Measurements from ENCODE around the gene WASF1. TPM values are rescaled to one million over a fixed set of nuclear protein-coding genes. Genes with fewer than 3 reads are reported as not detected.
"Not testable (repeated sequence)": the region's sequence is repeated elsewhere in the genome, so short reads cannot be mapped to it uniquely, and the experiment has no call there.

WASF1 gene
- total RNA-seq, 1 experiment from 2014 or later: 26.2 TPM

DNA sequence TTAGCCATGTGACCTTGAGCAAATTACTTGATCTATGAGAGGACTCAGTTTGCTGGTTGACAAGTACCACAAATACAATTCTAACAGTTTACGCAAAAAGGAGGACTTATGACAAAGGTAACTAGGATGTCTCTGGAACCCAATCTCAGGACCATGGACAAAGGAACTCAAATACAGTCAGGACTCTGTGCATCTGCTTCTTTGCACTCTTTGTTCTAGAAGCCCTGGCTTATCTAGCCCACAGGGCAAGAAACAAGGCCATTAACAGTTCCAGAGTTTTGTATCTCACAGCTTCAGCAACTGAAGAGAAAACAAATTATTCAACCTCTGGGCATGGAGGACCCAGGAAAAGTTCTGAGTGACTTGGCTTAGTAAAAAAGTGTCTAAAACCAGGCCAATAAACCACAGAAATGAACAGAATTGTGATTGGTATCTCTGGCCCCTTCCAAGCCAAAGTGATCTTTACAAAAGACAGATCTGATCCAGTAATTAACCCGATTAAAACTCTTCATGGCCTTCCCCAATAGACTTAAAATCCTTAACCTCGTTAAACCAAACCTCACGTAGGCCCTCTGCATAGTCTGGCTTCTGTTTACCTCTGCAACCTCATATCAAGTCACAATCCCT is 5.9 kb downstream of the WASF1 start:
- peak; percentile 12 for DNase-seq (ENCODE audit: low read depth)

DNA sequence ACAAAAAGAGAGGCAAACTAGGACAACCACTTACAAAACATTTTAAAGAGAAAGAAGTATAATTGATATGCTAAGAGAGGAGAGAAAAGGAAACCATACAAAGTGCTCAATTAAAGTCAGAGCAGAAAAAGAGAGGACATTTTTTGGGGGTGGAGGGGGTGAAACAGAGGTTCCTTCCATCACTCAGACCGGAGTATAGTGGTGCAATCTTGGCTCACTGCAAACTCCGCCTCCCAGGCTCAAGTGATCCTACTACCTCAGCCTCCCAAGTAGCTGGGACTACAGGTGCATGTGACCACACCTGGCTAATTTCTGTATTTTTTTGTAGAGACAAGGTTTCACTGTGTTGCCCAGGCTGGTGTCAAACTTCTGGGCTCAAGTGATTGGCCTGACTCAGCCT is 9.4 kb downstream of the WASF1 start:
- no peak for DNase-seq (ENCODE audit: low read depth)

DNA sequence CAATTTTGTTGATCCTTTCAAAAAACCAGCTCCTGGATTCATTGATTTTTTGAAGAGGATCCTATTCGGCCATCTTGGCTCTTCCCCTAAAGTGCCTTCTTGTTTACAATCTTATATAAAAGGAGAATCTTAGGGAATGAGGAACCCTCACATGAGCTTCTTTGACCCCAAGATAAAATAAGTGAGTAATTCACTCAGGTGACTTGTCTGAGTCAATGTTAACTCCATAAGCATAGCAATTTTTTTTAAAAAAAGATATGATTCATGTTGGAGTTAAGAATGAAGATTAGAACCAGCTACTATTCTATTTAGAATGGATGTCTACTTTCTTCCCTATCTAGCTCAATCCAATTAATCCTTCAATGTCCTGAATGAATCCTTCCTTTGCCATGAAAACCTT is 21.0 kb downstream of the WASF1 start:
- DNase-seq (ENCODE audit: low read depth): no peak

DNA sequence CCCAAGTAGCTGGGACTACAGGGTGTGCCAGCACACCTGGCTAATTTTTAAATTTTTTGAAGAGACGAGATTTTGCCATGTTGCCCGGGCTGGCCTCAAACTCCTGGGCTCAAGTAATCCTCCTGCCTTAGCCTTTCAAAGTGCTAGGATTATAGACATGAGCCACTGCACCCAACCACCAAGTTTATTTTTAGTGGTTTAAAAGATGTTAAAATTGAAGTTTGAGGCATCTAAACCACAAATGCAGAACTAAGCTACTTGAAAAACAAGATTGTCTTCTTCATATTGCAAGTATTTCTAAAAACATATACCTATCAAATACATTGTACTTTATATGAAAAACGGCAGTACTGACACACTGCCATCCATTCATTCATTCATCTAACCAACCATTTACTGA is 31.6 kb downstream of the WASF1 start:
- DNase-seq (ENCODE audit: low read depth): no peak

DNA sequence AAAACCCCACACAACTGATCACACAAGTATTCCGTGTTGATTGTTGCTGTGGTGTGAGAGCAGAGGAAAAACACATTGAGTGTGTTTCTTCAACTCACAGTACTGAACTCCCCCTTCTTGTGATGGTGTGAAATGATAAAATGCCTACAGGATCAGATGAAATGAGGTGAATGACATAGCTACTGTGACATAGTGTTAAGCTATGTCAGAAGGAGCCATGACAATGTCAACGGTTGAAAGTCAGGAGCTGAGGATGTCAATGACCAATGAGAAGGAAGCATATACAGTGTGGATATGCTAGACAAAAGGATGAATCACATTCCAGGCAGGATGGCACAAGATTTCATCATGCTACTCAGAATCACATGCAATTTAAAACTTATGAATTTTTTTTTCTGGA is 38.8 kb downstream of the WASF1 start:
- DNase-seq (ENCODE audit: low read depth): peak; percentile 18

DNA sequence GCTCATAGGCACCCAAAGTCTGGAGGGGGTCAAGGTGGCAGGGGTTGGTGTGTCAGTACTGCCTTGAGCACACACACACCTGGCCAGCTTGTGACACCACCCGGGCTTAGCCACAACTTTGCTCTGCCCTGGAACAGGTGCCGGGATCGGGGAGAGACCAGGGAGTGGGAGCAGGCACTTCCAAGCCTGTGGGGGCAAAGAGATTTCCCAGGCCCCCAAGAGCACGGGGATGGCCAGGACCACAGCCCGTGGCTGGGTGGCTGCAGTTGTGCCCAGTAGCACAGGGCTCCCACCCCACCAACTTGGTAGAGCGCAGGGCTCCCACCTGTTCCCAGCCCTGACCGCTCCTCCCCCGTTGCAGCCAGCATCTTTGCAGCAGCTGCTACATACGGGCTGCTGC is 40.4 kb downstream of the WASF1 start:
- DNase-seq (ENCODE audit: low read depth): no peak

DNA sequence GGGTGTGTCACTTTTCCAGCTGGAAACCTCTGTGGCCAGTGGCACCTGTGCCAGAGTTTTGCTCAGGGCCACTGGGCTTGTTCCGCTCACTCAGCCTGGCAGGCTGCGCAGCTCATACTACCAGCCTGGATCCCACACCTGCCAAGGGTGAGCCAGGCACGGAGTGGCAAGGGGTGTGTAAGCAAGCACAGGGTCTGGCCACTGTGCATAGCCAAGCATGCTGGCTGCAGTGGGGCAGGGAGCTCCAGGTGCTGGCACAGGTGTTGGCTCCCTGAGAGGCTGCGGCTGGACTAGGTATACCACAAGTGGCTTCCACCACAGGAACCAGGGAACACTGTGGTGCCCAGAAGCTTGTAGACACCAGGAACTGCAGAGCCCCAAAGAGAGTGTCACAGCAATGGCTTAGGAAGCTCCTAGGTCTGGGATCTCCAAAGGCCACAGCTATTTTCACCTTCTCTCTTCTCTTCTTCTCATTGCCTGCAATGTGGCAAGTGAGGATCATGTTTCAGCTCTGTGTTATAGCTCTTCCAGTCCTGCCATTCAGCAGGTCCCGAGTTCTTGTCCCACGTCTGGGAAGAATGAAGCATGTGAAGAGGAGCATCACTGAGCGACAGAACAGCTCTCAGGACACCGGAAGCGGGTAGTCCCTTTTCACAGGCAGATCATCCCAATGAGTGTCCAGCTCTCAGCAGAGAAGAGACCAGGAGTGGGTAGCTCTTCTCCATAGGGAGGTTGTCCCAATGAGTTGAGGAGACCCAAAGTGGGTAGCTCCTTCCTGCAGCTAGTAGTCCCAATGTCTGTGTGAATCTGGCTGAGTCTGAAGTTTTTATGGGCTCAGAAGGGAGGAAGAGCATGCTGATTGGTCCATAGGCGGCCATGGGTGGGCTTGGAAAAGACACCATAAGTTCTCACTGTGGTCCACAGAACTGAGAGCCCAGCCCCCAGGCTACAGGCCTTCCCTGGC is 41.3 kb downstream of the WASF1 start:
- no peak for DNase-seq (ENCODE audit: low read depth)

DNA sequence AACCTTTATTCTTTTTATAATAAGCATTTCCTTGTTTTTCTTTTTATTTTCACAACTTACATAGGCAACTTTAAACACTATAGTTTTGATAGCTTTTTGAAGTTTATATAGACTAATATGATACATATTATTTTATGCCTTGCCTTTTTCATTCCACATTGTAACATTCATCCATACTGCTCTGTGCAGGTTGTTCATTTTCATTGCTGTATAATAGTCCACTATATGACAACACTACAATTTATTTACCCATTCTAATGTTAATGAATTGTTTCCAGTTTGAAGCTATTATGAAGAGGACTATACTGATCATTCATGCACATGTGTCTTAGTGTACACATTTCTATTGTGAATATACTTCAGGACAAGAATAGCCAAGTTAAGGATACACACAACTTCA is 49.1 kb downstream of the WASF1 start:
- no peak for DNase-seq (ENCODE audit: low read depth)

DNA sequence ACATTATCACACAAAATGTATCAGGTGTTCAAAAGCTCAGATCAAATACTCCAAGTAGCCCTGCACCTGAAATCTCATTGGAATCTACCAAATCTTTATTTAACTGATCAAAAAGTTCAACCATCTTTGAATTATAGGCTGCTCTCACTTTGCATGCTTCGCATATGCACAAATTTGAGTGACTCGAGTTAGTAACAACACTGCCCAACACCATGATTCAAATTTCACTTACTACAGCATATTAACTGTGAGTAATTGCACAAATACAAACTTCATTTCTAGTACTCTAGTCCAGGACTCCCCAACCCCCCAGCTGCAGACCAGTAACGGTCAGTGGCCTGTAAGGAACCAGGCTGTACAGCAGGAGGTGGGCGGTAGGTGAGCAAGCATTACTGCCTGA is 51.1 kb downstream of the WASF1 start:
- DNase-seq (ENCODE audit: low read depth): no peak

DNA sequence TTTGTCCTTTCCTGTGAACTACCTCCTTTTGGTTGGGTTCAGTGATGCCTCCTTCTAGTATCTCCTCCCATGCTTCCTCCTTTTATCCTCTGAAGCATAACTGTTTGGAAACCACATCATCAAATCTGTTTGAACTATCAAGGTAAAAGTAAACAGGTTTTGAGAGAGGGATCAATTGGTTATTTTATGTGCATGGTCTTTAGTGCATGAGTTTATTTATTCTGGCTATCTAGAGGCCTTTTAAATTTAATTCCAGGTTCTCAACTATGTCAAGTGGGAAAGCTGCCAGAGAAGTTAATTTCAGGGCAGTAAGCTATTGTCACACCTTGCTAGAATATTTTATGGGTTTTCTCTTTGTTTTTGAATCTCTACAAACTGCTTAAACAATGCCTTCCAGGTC is 54.1 kb downstream of the WASF1 start:
- DNase-seq (ENCODE audit: low read depth): peak; percentile 3

DNA sequence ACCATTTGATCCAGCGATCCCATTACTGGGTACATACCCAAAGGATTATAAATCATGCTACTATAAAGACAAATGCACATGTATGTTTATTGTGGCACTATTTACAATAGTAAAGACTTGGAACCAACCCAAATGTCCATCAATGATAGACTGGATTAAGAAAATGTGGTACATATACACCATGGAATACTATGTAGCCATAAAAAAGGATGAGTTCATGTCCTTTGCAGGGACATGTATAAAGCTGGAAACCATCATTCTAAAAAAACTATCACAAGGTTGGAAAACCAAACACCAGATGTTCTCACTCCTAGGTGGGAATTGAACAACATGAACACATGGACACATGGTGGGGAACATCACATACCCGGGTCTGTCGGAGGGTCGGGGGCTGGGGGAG is 57.8 kb downstream of the WASF1 start:
- DNase-seq (ENCODE audit: low read depth): not testable (repeated sequence)

DNA sequence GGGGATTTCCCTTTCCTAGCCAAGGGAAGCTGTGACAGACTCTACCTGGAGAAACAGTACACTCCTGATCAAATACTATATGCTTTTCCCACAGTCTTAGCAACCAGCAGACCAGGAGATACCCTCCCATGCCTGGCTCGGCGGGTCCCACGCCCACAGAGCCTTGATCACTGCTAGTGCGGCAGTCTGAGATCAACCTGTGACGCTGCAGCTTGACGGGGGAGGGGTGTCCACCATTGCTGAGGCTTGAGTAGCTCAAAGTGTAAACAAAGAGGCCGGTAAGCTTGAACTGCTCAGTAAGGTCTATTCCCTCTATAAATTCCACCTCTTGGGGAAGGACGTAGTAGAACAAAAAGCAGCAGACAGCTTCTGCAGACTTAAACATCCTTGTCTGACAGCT is 63.2 kb downstream of the WASF1 start:
- DNase-seq (ENCODE audit: low read depth): no peak

DNA sequence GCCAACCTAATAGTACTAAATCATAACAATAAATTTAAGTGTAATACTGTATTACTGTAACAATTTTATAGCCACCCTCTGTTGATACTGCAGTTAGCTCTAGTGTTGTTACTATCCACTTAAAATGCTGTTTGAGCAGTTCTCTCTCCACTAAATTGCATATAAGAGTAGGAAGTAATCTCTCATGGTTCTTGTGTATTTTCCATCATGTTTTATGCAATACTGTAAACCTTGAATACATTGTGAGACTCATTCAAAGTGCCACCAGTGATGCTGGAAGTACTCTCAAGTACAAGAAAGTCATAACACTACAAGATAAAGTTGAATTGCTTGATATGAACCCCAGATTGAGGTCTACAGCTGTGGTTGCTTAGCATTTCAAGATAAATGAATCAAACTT is 65.5 kb downstream of the WASF1 start:
- DNase-seq (ENCODE audit: low read depth): no peak

DNA sequence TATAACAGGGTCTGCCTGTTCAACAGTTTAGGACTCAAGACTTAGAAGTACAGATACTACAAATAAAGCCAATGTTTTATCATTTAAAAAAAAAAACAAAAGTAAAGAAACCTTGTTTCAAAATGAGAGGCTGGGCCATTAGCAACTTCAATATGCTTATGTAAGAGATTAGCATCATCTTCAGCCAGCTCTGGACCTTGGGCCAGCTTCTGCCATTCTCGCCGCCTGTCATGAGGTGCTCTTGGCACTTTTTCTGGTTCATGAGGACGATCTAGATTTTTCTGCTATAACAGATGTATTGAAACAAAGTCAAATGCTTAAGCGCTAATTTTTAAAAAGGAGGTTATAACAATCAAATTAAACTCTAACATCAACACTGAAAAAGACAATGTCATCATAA is 74.2 kb downstream of the WASF1 start:
- no peak for DNase-seq (ENCODE audit: low read depth)

DNA sequence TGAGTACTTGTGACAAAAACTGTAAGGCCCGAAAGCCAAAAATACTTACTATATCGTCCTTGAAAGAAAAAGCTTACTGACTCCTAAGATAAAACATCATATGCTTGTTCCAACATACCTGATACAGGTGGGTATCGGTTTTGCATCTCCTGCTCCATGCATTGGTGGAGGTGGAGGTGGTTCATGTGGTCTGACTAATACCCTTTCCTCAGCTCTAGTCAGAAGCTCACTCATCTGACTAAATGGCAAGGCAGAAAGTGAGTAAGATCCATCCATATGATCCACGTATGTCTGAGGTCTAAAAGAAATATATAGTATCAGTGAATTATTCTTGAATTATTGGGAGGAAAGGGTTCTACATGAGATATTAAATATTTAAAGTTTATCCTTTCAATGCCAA is 76.2 kb downstream of the WASF1 start:
- DNase-seq (ENCODE audit: low read depth): no peak

DNA sequence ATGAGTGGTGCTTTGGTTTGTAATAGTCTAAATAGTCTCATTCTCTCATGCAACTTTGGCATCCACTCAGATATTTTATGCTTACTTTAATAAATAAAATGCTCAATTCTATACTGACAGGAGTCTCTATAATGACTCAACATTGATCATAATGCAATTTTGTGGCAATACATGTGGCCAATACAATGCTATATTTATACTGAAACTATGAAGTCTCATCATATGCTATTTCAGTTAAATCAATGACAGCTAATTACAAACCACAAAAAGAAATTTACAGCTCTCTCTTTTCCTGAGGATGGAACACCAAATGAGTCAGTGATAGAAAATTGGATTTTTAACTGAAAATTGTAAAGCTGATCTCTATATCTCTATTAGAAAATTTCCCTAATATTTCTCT is 77.1 kb downstream of the WASF1 start:
- DNase-seq (ENCODE audit: low read depth): no peak

DNA sequence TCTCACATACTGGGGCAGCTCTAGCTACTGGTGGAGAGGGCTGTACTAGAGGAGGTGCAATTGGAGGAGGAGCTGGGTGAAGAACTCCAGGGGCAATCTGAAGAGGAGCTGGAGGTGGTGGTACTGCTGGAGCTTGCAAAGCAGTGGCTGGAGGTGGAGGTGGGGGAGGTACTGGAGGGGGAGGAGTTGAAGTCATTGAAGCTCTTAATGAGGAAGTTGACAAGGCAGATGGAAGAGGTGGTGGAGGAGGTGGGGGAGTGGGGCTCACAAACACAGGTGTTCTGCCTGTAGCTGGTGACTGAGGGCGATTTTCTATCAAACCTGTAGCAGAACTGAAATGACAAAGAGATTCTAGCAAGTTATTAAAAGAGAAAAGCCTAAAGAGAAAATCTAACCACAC is 77.6 kb downstream of the WASF1 start:
- DNase-seq (ENCODE audit: low read depth): no peak

DNA sequence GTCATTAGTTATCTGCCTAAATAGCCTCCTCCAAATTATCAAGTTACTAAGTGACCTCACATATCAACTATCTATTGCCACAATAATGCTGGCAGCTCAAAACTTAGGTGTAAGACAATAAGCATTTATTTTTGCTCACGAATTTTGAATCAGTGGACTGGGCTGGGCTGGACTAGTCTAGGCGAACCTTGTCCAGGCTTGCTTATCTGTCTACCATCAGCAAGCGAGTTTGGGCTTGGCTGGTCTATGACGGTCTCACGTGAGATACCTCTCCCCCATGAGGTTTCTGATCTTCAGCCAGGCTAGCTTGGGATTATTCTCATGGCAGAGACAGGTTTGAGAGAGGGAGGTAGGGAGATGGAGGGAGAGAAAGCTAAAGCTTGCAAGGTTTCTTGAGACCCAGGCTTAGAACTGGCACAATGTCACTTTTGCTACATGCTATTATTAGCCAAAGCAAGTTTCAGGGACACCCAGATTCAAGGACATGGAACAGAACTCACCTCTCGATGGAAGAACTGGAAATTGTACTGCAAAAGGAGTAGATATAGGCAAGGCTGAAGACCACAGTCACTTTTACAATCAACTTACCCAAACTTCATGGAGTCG is 80.9 kb downstream of the WASF1 start:
- no peak for DNase-seq (ENCODE audit: low read depth)

DNA sequence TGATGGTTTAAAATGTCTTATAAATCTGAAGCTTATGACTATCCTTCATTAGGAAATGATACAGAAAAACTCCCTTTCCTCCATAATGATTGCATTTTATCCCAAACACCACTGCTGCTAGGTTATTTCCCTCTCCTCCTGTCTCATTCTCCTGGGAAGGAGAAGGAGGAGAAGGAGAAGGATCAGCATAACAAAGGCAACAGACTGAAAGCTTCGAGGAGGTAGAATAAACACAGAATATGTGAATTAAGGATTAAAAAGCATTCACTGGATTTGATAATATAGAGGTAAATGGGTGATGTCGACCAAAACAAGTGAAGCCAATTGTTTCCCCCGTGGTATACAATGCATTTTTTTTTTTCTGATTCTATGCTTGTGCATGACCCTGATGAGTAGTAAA is 82.0 kb downstream of the WASF1 start:
- no peak for DNase-seq (ENCODE audit: low read depth)

DNA sequence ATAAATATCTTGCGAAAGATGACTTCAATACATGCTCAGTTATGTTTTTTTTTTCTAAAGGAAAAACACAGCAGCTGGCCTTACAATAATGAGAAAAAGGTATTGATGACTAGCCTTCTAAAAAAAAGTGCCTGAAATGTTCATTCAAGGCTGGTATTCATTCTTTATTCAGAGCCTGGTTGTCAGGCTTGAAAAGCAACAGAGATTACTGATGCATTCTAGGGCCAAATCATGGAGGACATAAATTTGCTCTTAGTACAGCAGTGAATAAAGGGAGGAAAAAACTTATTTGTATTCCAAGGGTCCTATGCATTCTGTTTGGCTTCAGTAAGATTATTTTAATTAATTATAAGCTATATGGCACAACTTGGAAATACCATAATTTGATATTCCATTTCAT is 83.5 kb downstream of the WASF1 start:
- DNase-seq (ENCODE audit: low read depth): no peak

DNA sequence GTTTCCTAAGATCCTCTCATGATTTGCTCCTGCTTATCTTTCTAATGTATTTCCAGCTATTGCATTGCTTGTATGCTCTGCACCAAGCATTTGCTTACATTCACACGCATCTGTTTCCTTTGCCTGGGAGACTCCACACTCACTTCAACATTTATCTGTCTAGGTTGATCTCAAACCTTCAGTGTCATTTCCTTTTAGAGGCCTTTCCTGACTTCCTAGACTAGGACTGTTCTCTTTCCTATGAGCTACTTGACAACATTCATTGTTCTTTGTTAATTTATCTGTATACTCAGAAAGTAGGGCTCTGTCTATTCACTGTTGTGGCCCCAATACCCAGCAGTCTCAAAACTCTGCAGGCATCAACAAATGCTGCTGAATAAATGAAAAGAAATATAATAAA is 84.4 kb downstream of the WASF1 start:
- DNase-seq (ENCODE audit: low read depth): no peak

DNA sequence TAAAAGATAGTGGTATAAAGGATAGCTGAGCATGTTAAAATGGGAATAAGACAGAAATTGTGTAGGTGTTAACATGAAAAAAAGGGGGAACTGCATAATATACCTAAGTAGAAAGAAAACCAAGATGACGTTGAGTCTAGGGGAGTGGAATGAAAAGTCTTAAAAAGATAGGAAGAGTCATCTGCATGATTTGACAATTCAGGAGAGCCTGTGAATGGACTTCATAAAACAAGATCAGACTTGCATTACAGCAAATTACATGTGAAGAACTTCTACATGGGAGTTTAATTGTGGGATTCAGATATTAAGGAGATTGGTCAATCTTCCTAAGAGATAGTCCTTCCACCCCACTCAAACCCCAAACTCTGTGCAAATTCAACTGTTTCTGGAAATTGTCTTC is 85.5 kb downstream of the WASF1 start:
- DNase-seq (ENCODE audit: low read depth): no peak

DNA sequence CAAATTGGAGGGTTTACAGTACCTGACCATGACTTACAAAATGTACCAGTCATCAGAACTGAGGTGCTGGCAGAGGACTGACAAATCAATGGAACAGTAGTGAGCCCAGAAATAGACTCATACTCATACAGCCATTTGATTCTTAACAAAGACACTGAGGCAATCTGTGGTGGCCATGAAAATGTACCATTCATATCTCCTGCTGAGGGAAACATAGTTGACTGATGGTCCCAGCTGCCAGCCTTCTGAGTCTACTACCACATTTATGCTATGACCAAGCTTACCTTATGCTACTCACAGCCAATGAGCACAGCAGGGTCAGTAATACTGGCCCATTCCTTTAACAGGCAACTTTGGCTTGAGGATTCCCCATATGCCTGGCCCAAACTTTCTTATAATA is 88.6 kb downstream of the WASF1 start:
- no peak for DNase-seq (ENCODE audit: low read depth)

Data from M059J (cell line).